ENCODE data around the gene HPGDS.
A peak's percentile ranks its signal among the peaks of the same experiment; 100 is the strongest.
"Not testable (repeated sequence)": the region's sequence is repeated elsewhere in the genome, so short reads cannot be mapped to it uniquely, and the experiment has no call there.

HPGDS gene

GRCh38 chr4:94342694-94343093 is at the start of gene HPGDS:
Gene HPGDS (minus strand): TSS chr4:94342836. CDS start chr4:94334629, 8,207 bp downstream.
- no peak for DNase-seq (ENCODE audit: low read depth, low spot score)

DNA sequence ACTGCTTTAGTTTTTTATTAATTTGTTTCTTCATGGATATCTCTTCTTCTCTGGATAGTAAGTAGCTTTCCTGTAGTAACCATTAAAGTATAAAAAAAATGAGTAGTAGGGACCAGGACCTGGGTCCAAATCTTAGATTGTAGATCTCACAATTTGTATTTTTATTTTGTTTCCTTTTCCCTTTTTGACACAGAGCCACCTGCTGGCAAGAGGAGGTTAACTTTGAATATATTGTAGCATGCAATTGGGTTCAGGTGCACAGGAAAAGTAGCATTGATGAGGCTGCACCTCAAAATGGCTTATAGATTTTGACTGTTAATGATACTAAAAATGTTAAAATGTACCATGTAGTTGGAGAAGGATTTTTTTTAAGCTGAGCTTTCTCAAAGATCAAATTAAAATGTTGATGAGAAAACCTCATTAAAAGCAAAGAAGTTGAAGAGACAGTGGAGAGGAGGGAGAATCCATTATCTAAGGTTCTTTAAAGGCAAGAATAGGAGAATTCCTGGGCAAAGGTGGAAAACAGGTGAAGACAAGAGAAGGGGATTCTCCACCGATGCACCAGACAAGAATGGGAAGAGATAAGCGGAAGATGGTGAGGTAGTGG is 48.3 kb upstream of the HPGDS start:
- no peak for DNase-seq (ENCODE audit: low read depth, low spot score)

DNA sequence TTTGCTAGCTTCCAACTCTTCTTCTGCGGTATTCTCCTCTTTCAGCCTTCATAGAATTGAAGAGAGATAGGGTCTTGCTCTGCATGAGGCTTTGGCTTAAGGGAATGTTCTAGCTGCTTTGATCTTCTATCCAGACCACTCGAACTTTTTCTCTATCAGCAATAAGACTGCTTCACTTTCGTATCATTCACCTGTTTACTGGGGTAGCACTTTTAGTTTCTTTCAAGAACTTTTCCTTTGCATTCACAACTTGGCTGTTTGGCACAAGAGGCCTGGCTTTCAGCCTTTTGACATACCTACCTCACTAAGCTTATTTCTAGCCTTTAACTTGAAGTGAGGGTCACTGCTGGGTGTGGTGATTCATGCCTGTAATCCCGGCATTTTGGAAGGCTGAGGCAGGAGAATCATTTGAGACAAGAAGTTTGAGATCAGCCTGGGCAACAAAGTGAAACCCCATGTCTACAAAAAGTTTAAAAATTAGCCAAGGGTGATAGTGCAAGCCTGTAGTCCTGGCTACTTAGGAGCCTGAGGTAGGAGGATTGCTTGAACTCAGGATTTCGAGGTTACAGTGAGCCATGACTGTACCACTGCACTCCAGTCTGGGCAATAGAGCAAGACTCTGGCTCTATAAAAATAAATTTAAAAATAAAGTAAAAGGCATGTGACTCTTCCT is 47.1 kb upstream of the HPGDS start:
- DNase-seq (ENCODE audit: low read depth, low spot score) = no peak

DNA sequence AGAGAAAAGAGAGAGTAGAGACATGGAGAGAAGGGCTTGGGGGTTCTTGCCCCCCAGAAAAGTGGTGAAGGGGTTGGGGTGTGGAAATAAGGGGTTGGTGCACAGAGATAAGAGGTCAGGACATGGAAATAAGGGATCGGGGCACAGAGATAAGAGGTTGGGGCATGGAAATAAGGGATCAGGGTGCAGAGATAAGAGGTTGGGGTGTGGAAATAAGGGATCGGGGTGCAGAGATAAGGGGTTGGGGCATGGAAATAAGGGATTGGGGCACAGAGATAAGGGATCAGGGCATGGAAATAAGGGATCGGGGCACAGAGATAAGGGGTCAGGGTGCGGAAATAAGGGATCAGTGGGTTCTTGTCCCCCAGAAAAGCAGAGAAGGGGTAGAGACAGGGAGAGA is 45.3 kb upstream of the HPGDS start:
- DNase-seq (ENCODE audit: low read depth, low spot score) = not testable (repeated sequence)

DNA sequence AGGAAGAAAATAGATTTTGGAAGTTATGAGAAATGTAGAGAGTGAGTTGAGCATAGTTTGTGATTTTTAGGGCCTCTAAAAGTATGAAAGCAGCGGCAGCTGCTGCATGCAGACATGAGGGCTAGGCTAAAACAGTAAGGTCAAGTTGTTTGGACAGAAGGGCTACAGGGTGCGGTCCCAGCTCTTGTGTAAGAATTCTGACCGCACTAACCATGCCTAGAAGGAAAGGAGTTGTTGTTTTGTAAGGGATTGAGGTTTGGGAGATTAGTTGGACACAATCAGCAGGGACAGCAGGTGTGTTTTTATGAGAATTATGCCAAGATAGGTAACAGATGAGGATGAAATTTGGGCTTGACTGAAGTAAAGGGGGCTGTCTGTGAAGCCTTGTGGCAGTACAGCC is 42.8 kb upstream of the HPGDS start:
- not testable (repeated sequence) for DNase-seq (ENCODE audit: low read depth, low spot score)

- peak; percentile 17 for DNase-seq (ENCODE audit: low read depth, low spot score)
These were observed 40.3 kb upstream of the HPGDS start for GRCh38 chr4:94382891-94383290.

- no peak for DNase-seq (ENCODE audit: low read depth, low spot score)
These were observed 35.4 kb upstream of the HPGDS start for GRCh38 chr4:94378047-94378446.

- no peak for DNase-seq (ENCODE audit: low read depth, low spot score)
These were observed 34.7 kb upstream of the HPGDS start for GRCh38 chr4:94377294-94377693.

GRCh38 chr4:94375364-94375763 is 32.7 kb upstream of the HPGDS start:
- no peak for DNase-seq (ENCODE audit: low read depth, low spot score)

GRCh38 chr4:94373752-94374151 is 31.1 kb upstream of the HPGDS start:
- no peak for DNase-seq (ENCODE audit: low read depth, low spot score)

DNA sequence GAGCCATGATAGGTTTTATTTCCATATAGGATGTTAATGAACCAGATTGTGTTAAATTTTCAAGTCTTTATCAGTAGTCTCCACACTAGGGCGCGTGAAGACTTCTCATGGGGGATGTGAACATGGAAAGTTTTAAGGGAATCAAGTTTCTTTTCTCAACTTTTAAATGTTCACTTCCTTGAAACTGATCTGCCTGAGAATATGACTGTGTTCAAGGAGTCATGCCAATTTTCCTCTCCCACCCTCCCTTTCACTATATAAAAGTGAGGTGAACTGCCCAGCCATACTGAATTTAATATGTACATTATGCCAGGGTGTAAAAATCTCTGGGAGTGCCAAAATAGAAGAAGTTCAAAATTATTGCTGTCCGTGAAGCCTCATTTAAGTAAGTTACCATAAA is 30.4 kb upstream of the HPGDS start:
- no peak for DNase-seq (ENCODE audit: low read depth, low spot score)

- no peak for DNase-seq (ENCODE audit: low read depth, low spot score)
These were observed 29.8 kb upstream of the HPGDS start for GRCh38 chr4:94372228-94372978.

DNA sequence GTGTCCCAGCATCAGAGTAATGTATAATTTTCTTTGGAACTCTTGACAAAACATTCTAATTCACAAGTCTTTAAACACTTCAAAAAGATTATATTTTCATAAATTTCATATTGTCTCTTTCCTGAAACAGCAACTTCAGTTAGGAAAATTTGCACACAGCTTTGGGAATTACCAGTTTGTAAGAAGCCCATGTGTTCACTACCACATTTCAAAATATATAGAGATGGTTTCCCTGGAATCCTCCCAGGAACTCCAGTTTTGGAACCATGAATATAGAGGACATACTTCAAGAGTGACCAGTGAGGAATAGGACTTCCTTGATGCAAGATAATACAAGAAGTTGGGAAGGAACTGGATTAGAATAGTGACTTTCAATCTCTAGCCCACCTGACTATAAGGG is 28.7 kb upstream of the HPGDS start:
- no peak for DNase-seq (ENCODE audit: low read depth, low spot score)

DNA sequence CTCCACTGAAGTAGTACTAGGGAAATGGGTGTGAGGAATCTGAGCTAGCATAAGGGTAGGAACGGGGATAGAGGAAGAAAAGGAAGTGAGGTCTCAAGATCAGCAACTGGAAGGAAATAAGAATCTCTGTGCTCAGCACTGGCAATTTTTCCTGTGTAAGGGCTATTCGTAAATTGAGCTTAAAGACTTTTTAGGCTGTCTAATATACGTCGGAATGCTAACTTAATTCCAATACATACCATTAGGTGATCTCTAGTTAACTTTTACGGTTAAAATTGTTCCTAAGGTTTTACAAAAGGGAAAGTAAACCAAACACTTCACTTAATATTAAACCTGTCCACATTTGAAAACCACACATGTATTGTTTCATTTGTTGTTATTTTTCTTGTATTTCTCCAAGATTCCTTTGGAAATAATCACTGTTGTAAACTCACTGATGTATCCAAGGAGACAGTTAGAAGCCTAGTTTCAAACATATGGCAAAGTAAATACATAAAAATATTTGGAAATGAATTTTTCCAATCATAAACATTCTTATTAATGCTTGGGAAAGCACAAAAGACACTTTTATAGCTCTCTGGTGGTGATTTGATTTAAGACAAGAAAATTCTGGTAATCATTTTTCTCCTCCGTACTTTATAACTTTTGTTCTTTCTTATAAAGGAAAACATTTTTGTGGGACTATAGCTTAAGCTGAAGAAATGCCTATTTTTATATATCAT is 28.1 kb upstream of the HPGDS start:
- no peak for DNase-seq (ENCODE audit: low read depth, low spot score)

DNA sequence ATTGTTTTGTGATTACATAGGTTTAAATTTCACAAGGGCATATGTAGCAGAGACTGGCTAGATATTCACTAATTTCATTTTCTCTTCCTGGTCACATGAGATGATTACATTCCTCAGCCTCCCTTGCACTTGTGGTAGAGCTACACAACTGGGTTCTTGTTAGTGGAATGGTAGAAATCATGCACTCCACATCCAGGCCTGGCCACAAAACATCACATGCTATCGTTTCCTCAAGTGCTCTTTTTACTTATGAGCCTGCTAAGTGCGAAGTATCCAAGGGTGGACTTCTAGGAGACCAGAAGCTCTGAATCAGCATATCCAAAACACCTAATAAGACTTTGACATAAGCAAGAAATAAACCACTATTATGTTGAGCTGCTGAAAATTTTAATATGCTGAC is 26.4 kb upstream of the HPGDS start:
- no peak for DNase-seq (ENCODE audit: low read depth, low spot score)

DNA sequence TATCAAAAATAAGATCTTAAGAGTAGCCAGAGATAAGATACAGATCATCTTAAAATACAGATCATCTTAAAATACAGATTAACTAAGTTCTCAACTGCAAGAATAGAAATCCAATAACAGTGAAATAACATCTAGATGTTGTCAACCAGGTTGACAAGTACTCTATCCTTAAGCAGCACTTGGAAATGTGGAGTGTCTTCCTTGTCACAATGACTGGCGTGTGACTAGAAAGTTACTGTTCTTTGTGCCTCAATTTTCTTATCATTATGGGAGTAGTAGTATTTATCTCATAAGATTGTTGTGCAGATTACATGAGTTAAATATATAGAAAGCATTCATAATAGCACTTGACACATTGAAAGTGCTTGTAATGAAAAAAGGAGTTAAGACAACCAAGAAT is 25.8 kb upstream of the HPGDS start:
- DNase-seq (ENCODE audit: low read depth, low spot score) = no peak

- DNase-seq (ENCODE audit: low read depth, low spot score) = no peak
These were observed 22.7 kb upstream of the HPGDS start for GRCh38 chr4:94365304-94365703.

- no peak for DNase-seq (ENCODE audit: low read depth, low spot score)
These were observed 21.9 kb upstream of the HPGDS start for GRCh38 chr4:94364527-94364926.

GRCh38 chr4:94363136-94363655 is 20.6 kb upstream of the HPGDS start:
- DNase-seq (ENCODE audit: low read depth, low spot score) = no peak

DNA sequence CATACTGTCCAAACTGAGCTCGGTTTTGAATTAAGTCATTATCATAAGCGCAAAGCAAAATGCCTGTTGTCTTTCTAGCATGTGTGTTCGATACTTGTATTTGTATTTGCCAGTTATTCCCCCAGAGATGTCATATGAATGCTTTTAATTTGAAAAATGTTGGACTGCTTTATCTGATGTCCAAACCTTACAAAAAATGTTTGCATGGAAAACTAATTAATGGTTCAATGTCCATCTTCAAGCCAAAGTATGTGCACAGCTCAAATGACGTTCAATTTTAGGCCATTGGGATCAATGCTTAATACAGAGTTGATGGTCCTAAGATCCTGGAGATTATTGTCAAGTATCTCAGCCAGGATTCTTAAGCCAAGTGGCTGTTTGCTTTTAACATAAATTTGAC is 17.2 kb upstream of the HPGDS start:
- DNase-seq (ENCODE audit: low read depth, low spot score) = no peak

- DNase-seq (ENCODE audit: low read depth, low spot score) = no peak
These were observed 16.6 kb upstream of the HPGDS start for GRCh38 chr4:94359221-94359620.

GRCh38 chr4:94358101-94358500 is 15.5 kb upstream of the HPGDS start:
- DNase-seq (ENCODE audit: low read depth, low spot score) = no peak

Measured in iPS DF 19.7 (cell line).